Activated CD4-positive, alpha-beta T cell treated with anti-CD3 and anti-CD28 coated beads, Interleukin-10, Interleukin-2, amounts not matched to agents 100 ng/mL and 50 ng/mL, durations not matched to agents 16 hours and 8 hours (primary cell): Measurements from ENCODE around the gene GGNBP2.

Experiments used
- DNase-seq: peaks from one replicate; pipeline ENCODE4 v3.0.0-alpha.2; 2020

GGNBP2 gene

GRCh38 chr17:36515837-36516236, 28.9 kb upstream of the GGNBP2 start:
- no peak for DNase-seq

GRCh38 chr17:36523113-36523512, 21.6 kb upstream of the GGNBP2 start:
- DNase-seq: no peak

GRCh38 chr17:36524428-36524876, 20.3 kb upstream of the GGNBP2 start:
- peak; percentile 34 for DNase-seq

- no peak for DNase-seq
Observed at GRCh38 chr17:36525113-36525512, 19.6 kb upstream of the GGNBP2 start.

GRCh38 chr17:36525888-36526287, 18.8 kb upstream of the GGNBP2 start:
- no peak for DNase-seq

GRCh38 chr17:36527621-36528250, 17.0 kb upstream of the GGNBP2 start:
- no peak for DNase-seq

- DNase-seq: no peak
Observed at GRCh38 chr17:36529121-36529520, 15.6 kb upstream of the GGNBP2 start.

- DNase-seq: no peak
Observed at GRCh38 chr17:36532435-36532975, 12.2 kb upstream of the GGNBP2 start.

GRCh38 chr17:36533935-36534839, 10.5 kb upstream of the GGNBP2 start:
- peak; percentile 66 for DNase-seq

GRCh38 chr17:36534840-36535668, 9.7 kb upstream of the GGNBP2 start, which contains the start of the genes MYO19 and PIGW:
TSS of gene MYO19 (minus strand) at chr17:36534868. CDS start at chr17:36532538, 2,330 bp downstream.
TSS of gene PIGW (plus strand) at chr17:36534987. CDS start at chr17:36537102, 2,115 bp downstream.
- peak; percentile 95 for DNase-seq

GRCh38 chr17:36535669-36536081, 9.0 kb upstream of the GGNBP2 start:
- DNase-seq: no peak

- no peak for DNase-seq
Observed at GRCh38 chr17:36540696-36541095, 4.0 kb upstream of the GGNBP2 start.

- DNase-seq: no peak
Observed at GRCh38 chr17:36542755-36543154, 2.0 kb upstream of the GGNBP2 start.

- peak; percentile 51 for DNase-seq
Observed at GRCh38 chr17:36544044-36544306, 744 bp upstream of the GGNBP2 start.

- no peak for DNase-seq
Observed at GRCh38 chr17:36545077-36545464, 352 bp downstream of the GGNBP2 start.

GRCh38 chr17:36545465-36546417, 1.0 kb downstream of the GGNBP2 start:
- peak; percentile 97 for DNase-seq

GRCh38 chr17:36546418-36547093, 1.8 kb downstream of the GGNBP2 start:
- peak; percentile 45 for DNase-seq

- no peak for DNase-seq
Observed at GRCh38 chr17:36547776-36548175, 3.1 kb downstream of the GGNBP2 start.

- peak; percentile 60 for DNase-seq
Observed at GRCh38 chr17:36550491-36551417, 6.0 kb downstream of the GGNBP2 start.

- DNase-seq: no peak
Observed at GRCh38 chr17:36553459-36553858, 8.7 kb downstream of the GGNBP2 start.
